Neuronal stem cell (in vitro differentiated cells): ENCODE results near the gene SCFD2.

ENCODE experiments used
- DNase-seq: peaks from one replicate; pipeline ENCODE4 v3.0.0-alpha.2; 2013; ENCODE audit warnings: low spot score
- H2AFZ ChIP-seq: one replicate; pipeline ENCODE4 v1.6.1; 2013; ENCODE audit warnings: mild to moderate bottlenecking, low read length, inconsistent platforms
- H2AK5ac ChIP-seq: 2 replicates; pipeline ENCODE4 v1.6.1; 2013; ENCODE audit warnings: low read depth, mild to moderate bottlenecking, inconsistent platforms, low read length, moderate library complexity, mixed read lengths
- H2BK120ac ChIP-seq: 2 replicates; pipeline ENCODE4 v1.6.1; 2013; ENCODE audit warnings: low read depth, mild to moderate bottlenecking, inconsistent platforms, low read length, moderate library complexity, mixed read lengths
- H2BK12ac ChIP-seq: one replicate; pipeline ENCODE4 v1.6.1; 2013; ENCODE audit warnings: low read length, inconsistent platforms
- H2BK15ac ChIP-seq: 2 replicates; pipeline ENCODE4 v1.6.1; 2013; ENCODE audit warnings: mild to moderate bottlenecking, low read length, inconsistent platforms, mixed read lengths
- H2BK5ac ChIP-seq: one replicate; pipeline ENCODE4 v1.6.1; 2013; ENCODE audit warnings: inconsistent platforms, mild to moderate bottlenecking, low read length, moderate library complexity
- H3K14ac ChIP-seq: one replicate; pipeline ENCODE4 v1.6.1; 2013; ENCODE audit warnings: low read length, inconsistent platforms
- H3K18ac ChIP-seq: 2 replicates; pipeline ENCODE4 v1.6.1; 2013; ENCODE audit warnings: low read length, inconsistent platforms
- H3K23ac ChIP-seq: 2 replicates; pipeline ENCODE4 v1.6.1; 2013; ENCODE audit warnings: low read depth, mild to moderate bottlenecking, mixed read lengths, low read length, inconsistent platforms; ENCODE audit not compliant: poor library complexity
- H3K27ac ChIP-seq: replicated peaks from 3 replicates; pipeline ENCODE4 v1.5.1; 2013; ENCODE audit warnings: low read length, inconsistent platforms
- H3K27me3 ChIP-seq, 3 experiments: 2 replicates each; pipeline ENCODE4 v1.6.1; 2013; ENCODE audit warnings: low read length in 3 of 3, mild to moderate bottlenecking in 2 of 3, inconsistent platforms in 1 of 3, low read depth in 1 of 3, mixed read lengths in 1 of 3, moderate library complexity in 1 of 3; ENCODE audit not compliant: control insufficient read depth in 3 of 3, insufficient read depth in 3 of 3
- H3K36me3 ChIP-seq, 2 donors: replicated peaks in 1 of 2; 2 replicates each; pipeline ENCODE4 v1.6.1; 2013; ENCODE audit warnings: low read length in 2 of 2; ENCODE audit not compliant: control insufficient read depth in 2 of 2, insufficient read depth in 2 of 2
- H3K4ac ChIP-seq: 2 replicates; pipeline ENCODE4 v1.6.1; 2013; ENCODE audit warnings: inconsistent platforms, mild to moderate bottlenecking, low read length, moderate library complexity
- H3K4me1 ChIP-seq, 2 donors: 1 replicate in 1 of 2; 2 replicates in 1 of 2; pipeline ENCODE4 v1.6.1; 2013; ENCODE audit warnings: low read length in 2 of 2, low read depth in 1 of 2; ENCODE audit not compliant: control insufficient read depth in 2 of 2, insufficient read depth in 1 of 2
- H3K4me2 ChIP-seq: one replicate; pipeline ENCODE4 v1.6.1; 2013; ENCODE audit warnings: mild to moderate bottlenecking, low read length, inconsistent platforms; ENCODE audit not compliant: insufficient read depth, poor library complexity, severe bottlenecking
- H3K4me3 ChIP-seq, 2 donors: 2 replicates each; pipeline ENCODE4 v1.5.1; 2013; ENCODE audit warnings: low read length in 2 of 2, mild to moderate bottlenecking in 2 of 2, inconsistent platforms in 1 of 2, moderate library complexity in 1 of 2
- H3K79me1 ChIP-seq: one replicate; pipeline ENCODE4 v1.6.1; 2013; ENCODE audit warnings: low read depth, mild to moderate bottlenecking, inconsistent platforms, low read length, moderate library complexity
- H3K9ac ChIP-seq: one replicate; pipeline ENCODE4 v1.6.1; 2013; ENCODE audit warnings: mild to moderate bottlenecking, low read depth, low read length, inconsistent platforms; ENCODE audit not compliant: poor library complexity
- H3K9me3 ChIP-seq, 2 donors: replicated peaks in 1 of 2; 2 replicates each; pipeline versions ENCODE3 to v1.6.1; 2013; ENCODE audit warnings: low read length in 2 of 2, mild to moderate bottlenecking in 2 of 2, inconsistent platforms in 1 of 2, low read depth in 1 of 2, mixed read lengths in 1 of 2, moderate library complexity in 1 of 2; ENCODE audit not compliant: control insufficient read depth in 2 of 2, insufficient read depth in 1 of 2
- H4K8ac ChIP-seq: one replicate; pipeline ENCODE4 v1.6.1; 2013; ENCODE audit warnings: low read depth, mild to moderate bottlenecking, inconsistent platforms, low read length, moderate library complexity
- H4K91ac ChIP-seq: one replicate; pipeline ENCODE4 v1.6.1; 2013; ENCODE audit warnings: low read length, low read depth, mild to moderate bottlenecking, inconsistent platforms; ENCODE audit not compliant: poor library complexity
- WGBS, 2 donors: extraction: QIAGEN DNeasy Blood & Tissue Kit; methylation state at CpG; one replicate each; pipeline ENCODE4 v1.1.7; 2013; ENCODE audit warnings: missing lambda C conversion rate in 2 of 2, mixed read lengths in 1 of 2; ENCODE audit not compliant: insufficient read length in 2 of 2, insufficient replicate concordance in 1 of 2; ENCODE audit errors: extremely low coverage in 2 of 2; 5-methylcytosine and 5-hydroxymethylcytosine counted together

SCFD2 gene

GRCh38 chr4:52891743-52892142 lies 474.1 kb downstream of the SCFD2 start:
- H3K4me2 ChIP-seq, result no peak overlapping the region
- no peak overlapping the region for H3K23ac ChIP-seq
- H3K9ac ChIP-seq, result no peak overlapping the region
- no peak overlapping the region for H4K8ac ChIP-seq
- no peaks in the 10 kb centered on the region for H3K27me3 ChIP-seq
- no peak overlapping the region for H2BK120ac ChIP-seq
- no peak overlapping the region for H3K18ac ChIP-seq
- H3K27ac ChIP-seq, result no peak overlapping the region
- no peak overlapping the region for H3K14ac ChIP-seq
- peaks cover 2 to 12% of the 10 kb centered on the region in 2 donors for H3K4me1 ChIP-seq
- no peak overlapping the region for H2AFZ ChIP-seq
- H3K4me3 ChIP-seq, result no peak overlapping the region
- no peaks in the 10 kb centered on the region for H3K36me3 ChIP-seq
- H3K4ac ChIP-seq, result no peak overlapping the region
- H4K91ac ChIP-seq, result no peak overlapping the region
- no peak overlapping the region for H2AK5ac ChIP-seq
- peaks cover 0 to 3% of the 10 kb centered on the region in 2 donors for H3K9me3 ChIP-seq
- no peak overlapping the region for H2BK15ac ChIP-seq
- DNase-seq, result no peak
- no CpG with 5 or more reads among the region's 1 CpG for WGBS, 2 donors
- no peaks in the 10 kb centered on the region for H3K79me1 ChIP-seq
- H2BK12ac ChIP-seq, result no peak overlapping the region
- H2BK5ac ChIP-seq, result no peak overlapping the region

GRCh38 chr4:52890521-52890791 lies 475.4 kb downstream of the SCFD2 start:
- H3K79me1 ChIP-seq, result no peaks in the 10 kb centered on the region
- H2BK12ac ChIP-seq, result no peak overlapping the region
- H4K91ac ChIP-seq, result no peak overlapping the region
- H3K14ac ChIP-seq, result no peak overlapping the region
- H2AK5ac ChIP-seq, result no peak overlapping the region
- H3K23ac ChIP-seq, result no peak overlapping the region
- H4K8ac ChIP-seq, result no peak overlapping the region
- H3K27me3 ChIP-seq, result no peaks in the 10 kb centered on the region
- no peak overlapping the region for H2BK15ac ChIP-seq
- no peak overlapping the region for H2AFZ ChIP-seq
- H3K4me2 ChIP-seq, result no peak overlapping the region
- no peaks in the 10 kb centered on the region for H3K36me3 ChIP-seq
- H2BK5ac ChIP-seq, result no peak overlapping the region
- no CpG with 5 or more reads among the region's 1 CpG for WGBS, 2 donors
- DNase-seq, result no peak
- peaks cover 2 to 12% of the 10 kb centered on the region in 2 donors for H3K4me1 ChIP-seq
- no peak overlapping the region for H3K9ac ChIP-seq
- H2BK120ac ChIP-seq, result no peak overlapping the region
- H3K27ac ChIP-seq, result no peak overlapping the region
- H3K4ac ChIP-seq, result no peak overlapping the region
- peaks cover 0 to 7% of the 10 kb centered on the region in 2 donors for H3K9me3 ChIP-seq
- no peak overlapping the region for H3K4me3 ChIP-seq
- no peak overlapping the region for H3K18ac ChIP-seq

GRCh38 chr4:52889778-52890520 lies 475.9 kb downstream of the SCFD2 start:
- Histone ChIP-seq H2BK120ac (no peak overlapping the region), H3K14ac (no peak overlapping the region), H3K23ac (no peak overlapping the region), H3K36me3 (no peaks in the 10 kb centered on the region), H3K4ac (no peak overlapping the region), H3K4me3 (no peak overlapping the region), H2BK5ac (no peak overlapping the region), H4K8ac (no peak overlapping the region), H2AFZ (no peak overlapping the region), H3K4me2 (no peak overlapping the region), H2BK12ac (no peak overlapping the region), H3K18ac (no peak overlapping the region), H2AK5ac (no peak overlapping the region), H3K27me3 (no peaks in the 10 kb centered on the region), H3K79me1 (no peaks in the 10 kb centered on the region), H3K4me1 (peaks cover 2 to 12% of the 10 kb centered on the region in 2 donors), H3K27ac (no peak overlapping the region), H3K9me3 (peaks cover 0 to 7% of the 10 kb centered on the region in 2 donors), H2BK15ac (no peak overlapping the region), H4K91ac (no peak overlapping the region), H3K9ac (no peak overlapping the region)
- no peak for DNase-seq
- no CpG with 5 or more reads among the region's 2 CpGs for WGBS, 2 donors

DNA sequence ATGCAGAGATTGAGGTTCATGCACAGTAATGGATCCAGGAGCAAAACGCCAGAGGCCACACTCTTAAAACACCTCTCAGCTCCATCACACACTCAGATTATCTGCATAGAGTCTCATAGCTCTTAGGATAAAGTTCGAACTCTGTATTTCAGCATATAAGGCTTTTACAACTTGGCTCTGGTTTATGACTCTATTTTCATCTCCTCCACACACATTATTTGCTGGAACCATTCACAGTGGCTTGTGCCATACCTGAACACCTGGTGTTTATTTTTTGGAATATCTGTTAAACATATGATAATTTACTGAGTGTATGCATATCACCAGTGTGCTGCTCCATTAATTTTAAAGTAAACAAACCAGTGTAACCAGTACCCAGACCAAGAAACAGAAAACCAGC lies 476.5 kb downstream of the SCFD2 start:
- WGBS, 2 donors, result no CpG with 5 or more reads among the region's 2 CpGs
- H3K23ac ChIP-seq, result no peak overlapping the region
- H4K91ac ChIP-seq, result no peak overlapping the region

More for the DNA sequence above, 476.5 kb downstream of the SCFD2 start:
- Histone ChIP-seq H2BK12ac (no peak overlapping the region), H3K79me1 (no peaks in the 10 kb centered on the region), H4K8ac (no peak overlapping the region), H2BK15ac (no peak overlapping the region), H3K27ac (no peak overlapping the region), H2AK5ac (no peak overlapping the region), H3K9ac (no peak overlapping the region), H3K4me2 (no peak overlapping the region), H2AFZ (no peak overlapping the region), H3K27me3 (no peaks in the 10 kb centered on the region), H3K4ac (no peak overlapping the region), H2BK120ac (no peak overlapping the region), H3K4me3 (no peak overlapping the region), H3K9me3 (peaks cover 0 to 7% of the 10 kb centered on the region in 2 donors), H3K4me1 (peaks cover 2 to 12% of the 10 kb centered on the region in 2 donors), H3K14ac (no peak overlapping the region), H3K36me3 (no peaks in the 10 kb centered on the region), H2BK5ac (no peak overlapping the region), H3K18ac (no peak overlapping the region)
- no peak for DNase-seq
